Measurements from ENCODE around the gene IRF1. TPM values are rescaled to one million over a fixed set of nuclear protein-coding genes. Genes with fewer than 3 reads are reported as not detected.
A peak's percentile ranks its signal among the peaks of the same experiment; 100 is the strongest.

Gene IRF1
- polyA plus RNA-seq, 3 donors: 125 to 363 (median 129) TPM

DNA sequence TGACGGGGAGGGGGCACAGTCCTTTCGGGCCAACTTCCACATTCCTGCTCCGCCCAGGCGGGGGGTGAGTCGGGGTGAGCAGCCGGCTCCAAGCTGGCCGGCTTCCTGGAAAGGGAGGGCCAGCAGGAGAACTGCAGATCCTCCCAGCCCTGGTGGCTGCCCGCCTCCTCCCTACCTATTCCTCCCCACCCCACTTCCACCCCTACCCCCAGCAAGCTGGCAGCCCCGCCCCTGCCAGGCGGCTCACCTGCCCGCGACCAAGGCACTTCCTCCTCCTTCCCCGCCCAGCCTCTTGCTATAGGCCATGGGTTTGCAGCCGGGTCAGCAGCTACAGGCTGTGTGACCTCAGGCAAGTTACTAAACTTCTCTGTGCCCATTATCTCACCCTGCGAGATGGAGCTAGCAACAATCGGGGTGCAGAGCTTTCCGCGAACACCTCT lies 5.6 kb upstream of the IRF1 start:
- Mint-ChIP-seq H3K4me1 (peaks cover 73% of the 10 kb centered on the region), H3K9me3 (peaks cover 0 to 3% (median 0%) of the 10 kb centered on the region in 7 donors), H3K4me3 (peak overlapping the region; percentile 88 to 90), H3K27ac (peak overlapping the region; percentile 92 to 97 (median 96)), H3K27me3 (ENCODE audit: low read depth in 3 of 3) (peaks cover 0 to 2% (median 0%) of the 10 kb centered on the region in 3 donors), H3K36me3 (peaks cover 0 to 3% of the 10 kb centered on the region in 2 donors)
- TF ChIP-seq, protein P1, sequence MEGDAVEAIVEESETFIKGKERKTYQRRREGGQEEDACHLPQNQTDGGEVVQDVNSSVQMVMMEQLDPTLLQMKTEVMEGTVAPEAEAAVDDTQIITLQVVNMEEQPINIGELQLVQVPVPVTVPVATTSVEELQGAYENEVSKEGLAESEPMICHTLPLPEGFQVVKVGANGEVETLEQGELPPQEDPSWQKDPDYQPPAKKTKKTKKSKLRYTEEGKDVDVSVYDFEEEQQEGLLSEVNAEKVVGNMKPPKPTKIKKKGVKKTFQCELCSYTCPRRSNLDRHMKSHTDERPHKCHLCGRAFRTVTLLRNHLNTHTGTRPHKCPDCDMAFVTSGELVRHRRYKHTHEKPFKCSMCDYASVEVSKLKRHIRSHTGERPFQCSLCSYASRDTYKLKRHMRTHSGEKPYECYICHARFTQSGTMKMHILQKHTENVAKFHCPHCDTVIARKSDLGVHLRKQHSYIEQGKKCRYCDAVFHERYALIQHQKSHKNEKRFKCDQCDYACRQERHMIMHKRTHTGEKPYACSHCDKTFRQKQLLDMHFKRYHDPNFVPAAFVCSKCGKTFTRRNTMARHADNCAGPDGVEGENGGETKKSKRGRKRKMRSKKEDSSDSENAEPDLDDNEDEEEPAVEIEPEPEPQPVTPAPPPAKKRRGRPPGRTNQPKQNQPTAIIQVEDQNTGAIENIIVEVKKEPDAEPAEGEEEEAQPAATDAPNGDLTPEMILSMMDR (IDR thresholded peaks at IDR 0.05): no peak
- DNase-seq: peak; percentile 63 to 78 (median 77)
- Histone ChIP-seq H3K4me3 (replicated peaks in 1 of 3; ENCODE audit: low read depth in 2 of 3, low read length in 3 of 3) (peak overlapping the region; percentile 73 to 94 (median 82)), H3K27me3 (ENCODE audit: control insufficient read depth in 2 of 2, insufficient read depth in 2 of 2, low read length in 2 of 2) (no peaks in the 10 kb centered on the region), H3K9me3 (replicated peaks in 1 of 2; ENCODE audit: control insufficient read depth in 1 of 2, insufficient read depth in 1 of 2, low read length in 2 of 2) (no peaks in the 10 kb centered on the region), H3K4me1 (ENCODE audit: control insufficient read depth in 1 of 2, insufficient read depth in 2 of 2, low read length in 2 of 2) (peaks cover 55 to 74% of the 10 kb centered on the region in 2 donors), H4K20me1 (ENCODE audit: insufficient read depth, low read length) (no peaks in the 10 kb centered on the region), H3K36me3 (replicated peaks in 1 of 2; ENCODE audit: control insufficient read depth in 1 of 2, insufficient read depth in 2 of 2, low read length in 2 of 2) (no peaks in the 10 kb centered on the region), H3K79me2 (ENCODE audit: insufficient read depth, low read length) (peaks cover 32% of the 10 kb centered on the region), H2AFZ (ENCODE audit: insufficient read depth, low read depth, low read length, poor library complexity, severe bottlenecking) (peak overlapping the region; percentile 76), H3K9ac (ENCODE audit: insufficient read depth, low read length, poor library complexity, severe bottlenecking) (peak overlapping the region; percentile 77), H3K4me2 (replicated peaks; ENCODE audit: extremely low read depth, low read length, poor library complexity, severe bottlenecking) (peak overlapping the region; percentile 95), H3K27ac (ENCODE audit: low read depth in 1 of 2, low read length in 2 of 2) (peak overlapping the region; percentile 86 to 88)
- WGBS (ENCODE audit: insufficient coverage): 0% methylated on average over 15 of the region's 18 CpGs
- intact Hi-C loops (cut with micrococcal nuclease): loop anchor here (5.0 to 10.0 kb wide), 2 partner anchors 34 to 201 kb away; partner anchors contain the start of gene SLC22A4 (in 1 of the 2)

DNA sequence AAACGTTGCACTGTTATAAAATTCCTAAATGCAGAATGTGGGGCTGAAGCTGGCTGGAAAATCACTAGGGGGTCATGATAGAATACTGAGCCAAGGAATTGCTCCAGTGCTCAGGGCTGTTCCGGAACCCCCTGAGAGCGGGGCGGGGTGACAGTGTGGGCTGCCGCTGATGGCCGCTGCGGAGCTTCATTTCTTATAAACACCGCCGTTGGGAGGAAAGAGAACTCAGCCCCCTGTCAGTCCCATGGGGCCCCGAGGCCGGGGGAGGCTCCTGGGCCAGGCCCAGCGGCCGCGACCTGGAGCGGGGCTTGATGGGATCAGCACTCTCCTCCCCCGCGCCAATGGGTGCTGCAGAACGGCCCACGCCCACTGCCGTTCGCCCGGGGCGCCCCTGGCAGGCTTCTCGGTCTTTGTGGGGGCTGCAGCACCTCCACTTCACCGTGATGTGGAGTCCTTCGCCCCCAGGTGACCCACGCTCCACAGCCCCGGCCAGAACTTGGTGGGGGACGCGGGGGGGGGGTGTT lies 5.2 kb upstream of the IRF1 start:
- Histone ChIP-seq H3K79me2 (ENCODE audit: insufficient read depth, low read length) (peaks cover 35% of the 10 kb centered on the region), H3K27me3 (ENCODE audit: control insufficient read depth in 2 of 2, insufficient read depth in 2 of 2, low read length in 2 of 2) (no peaks in the 10 kb centered on the region), H3K4me2 (replicated peaks; ENCODE audit: extremely low read depth, low read length, poor library complexity, severe bottlenecking) (peak overlapping the region; percentile 95), H4K20me1 (ENCODE audit: insufficient read depth, low read length) (no peaks in the 10 kb centered on the region), H3K36me3 (replicated peaks in 1 of 2; ENCODE audit: control insufficient read depth in 1 of 2, insufficient read depth in 2 of 2, low read length in 2 of 2) (no peaks in the 10 kb centered on the region), H3K9ac (ENCODE audit: insufficient read depth, low read length, poor library complexity, severe bottlenecking) (peak overlapping the region; percentile 77), H2AFZ (ENCODE audit: insufficient read depth, low read depth, low read length, poor library complexity, severe bottlenecking) (peak overlapping the region; percentile 76), H3K4me3 (replicated peaks in 1 of 3; ENCODE audit: low read depth in 2 of 3, low read length in 3 of 3) (peak overlapping the region; percentile 73 to 94 (median 82)), H3K27ac (ENCODE audit: low read depth in 1 of 2, low read length in 2 of 2) (peak overlapping the region; percentile 86 to 88), H3K4me1 (ENCODE audit: control insufficient read depth in 1 of 2, insufficient read depth in 2 of 2, low read length in 2 of 2) (peaks cover 52 to 72% of the 10 kb centered on the region in 2 donors), H3K9me3 (replicated peaks in 1 of 2; ENCODE audit: control insufficient read depth in 1 of 2, insufficient read depth in 1 of 2, low read length in 2 of 2) (no peaks in the 10 kb centered on the region)
- intact Hi-C loops (cut with micrococcal nuclease): loop anchor here (5.0 to 10.0 kb wide), 2 partner anchors 33 to 201 kb away; partner anchors contain the start of gene SLC22A4 (in 1 of the 2)
- Mint-ChIP-seq H3K36me3 (peaks cover 0 to 3% of the 10 kb centered on the region in 2 donors), H3K27me3 (ENCODE audit: low read depth in 3 of 3) (peaks cover 0 to 2% (median 0%) of the 10 kb centered on the region in 3 donors), H3K4me3 (peak overlapping the region; percentile 88 to 90), H3K9me3 (peaks cover 0 to 3% (median 0%) of the 10 kb centered on the region in 7 donors), H3K27ac (peak overlapping the region; percentile 92 to 97 (median 96)), H3K4me1 (peaks cover 68% of the 10 kb centered on the region)
- peak; percentile 57 to 67 (median 60) for DNase-seq
- 1% methylated on average over 23 of the region's 30 CpGs for WGBS (ENCODE audit: insufficient coverage)
- TF ChIP-seq, protein P1 (IDR thresholded peaks at IDR 0.05): no peak
